ENCODE results near the gene SPINDOC.

DNA sequence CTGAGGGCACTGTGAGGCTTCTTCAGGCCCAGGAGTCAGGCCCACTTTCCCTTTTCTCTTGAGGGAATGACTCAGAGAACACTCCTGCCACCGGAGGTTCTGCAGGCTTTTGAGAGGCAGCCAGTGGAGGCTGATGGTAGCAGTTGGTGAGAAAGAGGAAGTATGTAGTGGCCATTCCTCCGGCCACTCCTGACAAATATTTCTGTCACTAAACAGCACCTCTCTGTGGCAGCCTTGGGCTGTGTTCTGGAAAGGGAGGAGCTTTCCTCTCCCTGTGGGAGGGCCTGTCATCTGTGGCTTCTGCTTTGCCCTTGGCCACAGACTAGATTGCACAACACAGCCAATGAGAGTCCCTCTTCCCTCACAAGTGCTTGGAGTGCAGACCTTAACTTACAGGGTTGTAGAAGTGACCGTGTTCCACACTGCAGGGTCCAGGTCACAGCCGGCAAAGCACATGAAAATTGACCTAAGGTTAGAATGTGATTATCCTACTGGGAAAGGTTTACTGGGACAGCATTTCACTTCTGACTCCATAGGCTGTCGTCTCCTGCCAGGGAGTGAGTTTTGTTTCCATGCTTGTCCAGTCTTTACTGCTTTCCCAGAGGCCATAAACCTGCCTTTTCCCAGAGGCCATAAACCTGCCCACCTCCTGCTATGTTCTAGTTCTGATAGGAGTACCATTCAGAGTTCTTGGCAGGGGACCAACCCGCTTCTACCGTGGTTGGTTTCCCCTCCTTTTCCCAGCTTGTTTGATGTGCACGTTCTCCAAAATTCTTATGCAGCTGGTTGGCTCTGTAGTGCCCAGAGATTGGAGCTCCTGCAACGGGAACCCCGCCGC is 58.9 kb downstream of the SPINDOC start:
- TF ChIP-seq POLR2A (IDR thresholded peaks at IDR 0.05) (no peak), EP300 (IDR thresholded peaks at IDR 0.05; ENCODE audit: low read depth) (no peak), CTCF (IDR thresholded peaks at IDR 0.05) (peak; percentile 34 to 71 (median 37)), POLR2AphosphoS5 (IDR thresholded peaks at IDR 0.05) (peak; percentile 42 to 79 (median 67))
